Measurements from ENCODE around the gene ENG. TPM values are rescaled to one million over a fixed set of nuclear protein-coding genes. Genes with fewer than 3 reads are reported as not detected.

The ENG gene
- total RNA-seq (2021; fragmentation: NEBNext Ultra II Directional; extraction: Animal tissue kit (Norgen Biotek cat#: 25700)) (4.2 and 4.4 TPM in 2 replicates), polyA plus RNA-seq (2011; rRNA removed) (1.8 and 3.2 TPM in 2 replicates), polyA minus RNA-seq (2011; rRNA and poly(A)+ RNA removed) (1.4 and 2.4 TPM in 2 replicates)
- 1.1 TPM for polyA plus RNA-seq (2011; cell fraction: cytosol; rRNA removed)
- polyA plus RNA-seq (2011; cell fraction: nucleus; rRNA removed): 2.7 TPM
- polyA plus RNA-seq (2012, experiment 1 of 2): 3.7 to 5.2 TPM (median 4.0 TPM) in 4 replicates
- polyA plus RNA-seq (2012, experiment 2 of 2): 2.6 TPM
- 6.7 TPM for polyA plus RNA-seq (2013, experiment 1 of 2)
- polyA plus RNA-seq (2013, experiment 2 of 2): 7.6 TPM
- 2.3 TPM for polyA minus RNA-seq (2011; cell fraction: cytosol; rRNA and poly(A)+ RNA removed)
- polyA minus RNA-seq (2011; cell fraction: nucleus; rRNA and poly(A)+ RNA removed): 2.5 TPM
- long read RNA-seq, experiment 1, partial matches to known transcripts: 3 of 3 reads
- long read RNA-seq, experiment 1, other reads (novel, unspliced or antisense): 0 of 3 reads
- long read RNA-seq, experiment 2, partial matches to known transcripts: 0 of 3 reads
- long read RNA-seq, experiment 2, other reads (novel, unspliced or antisense): 3 of 3 reads

GRCh38 chr9:127854184-127854806 lies at the start of gene ENG:
ENG (minus strand) TSS chr9:127854658; CDS start chr9:127854355, 303 bp downstream.
- ChIA-PET POLR2A (ENCODE audit: partially characterized antibody) (interaction anchor here (0.8 to 3.2 kb wide), 12 partner anchors 9 to 65 kb away, joined by 3 to 16 read pairs (median 4); no protein-coding TSS in a partner anchor), CTCF (ENCODE audit: partially characterized antibody) (interaction anchor here (0.8 to 6.6 kb wide), 20 partner anchors 8 to 109 kb away, joined by 3 to 50 read pairs (median 4); no protein-coding TSS in a partner anchor)
- Histone ChIP-seq H3K23me2 (ENCODE audit: low read depth, low read length) (no peaks in the 10 kb centered on the region; the same call in 1 of the 2 replicates), H4K91ac (replicated peaks; ENCODE audit: insufficient read length, low read length) (peak within 1 kb of the TSS; percentile 15), H3K23ac (ENCODE audit: insufficient read length) (no peak within 1 kb of the TSS), H4K8ac (ENCODE audit: extremely low read depth, insufficient read depth, low read length) (peak within 1 kb of the TSS; percentile 81), H2BK12ac (ENCODE audit: low read depth, low read length) (peak within 1 kb of the TSS; percentile 92; the same call in 1 of the 2 replicates), H3K18ac (ENCODE audit: extremely low read depth, low read length) (peak within 1 kb of the TSS; percentile 32), H2BK5ac (ENCODE audit: low read depth, low read length) (peak within 1 kb of the TSS; percentile 60; the same call in 1 of the 2 replicates), H4K20me1 (replicated peaks in 1 of 2; ENCODE audit: control insufficient read depth in 1 of 2, insufficient read depth in 2 of 2, low read length in 2 of 2) (no peaks in the 10 kb centered on the region), H2BK20ac (ENCODE audit: low read length) (peak within 1 kb of the TSS; percentile 62; the same call in 1 of the 2 replicates), H3K4me1 (replicated peaks in 1 of 4; ENCODE audit: control insufficient read depth in 3 of 4, insufficient read depth in 4 of 4, low read length in 3 of 4) (peaks cover 0 to 10% (median 6%) of the 10 kb centered on the region in 4 experiments; a peak in 5 of 7 replicates), H3K9me3 (ENCODE audit: insufficient read depth in 2 of 2, low read depth in 1 of 2, low read length in 1 of 2) (no peaks in the 10 kb centered on the region), H3K9ac (replicated peaks in 1 of 4; ENCODE audit: extremely low read depth in 1 of 4, low read depth in 3 of 4, low read length in 3 of 4) (no peak within 1 kb of the TSS), H3K27ac (ENCODE audit: low read depth, low read length) (no peak within 1 kb of the TSS), H3K4ac (replicated peaks; ENCODE audit: insufficient read length, low read depth, low read length) (no peak within 1 kb of the TSS), H3K36me3 (ENCODE audit: control insufficient read depth in 2 of 4, insufficient read depth in 4 of 4, low read length in 3 of 4) (no peaks in the 10 kb centered on the region), H3K79me2 (ENCODE audit: control insufficient read depth in 1 of 2, insufficient read depth in 2 of 2, low read length in 2 of 2) (no peaks in the 10 kb centered on the region), H3K79me1 (ENCODE audit: low read depth, low read length) (no peaks in the 10 kb centered on the region), H3K4me3 (ENCODE audit: extremely low read depth in 1 of 4, insufficient read depth in 2 of 4, low read depth in 3 of 4, low read length in 4 of 4) (no peak within 1 kb of the TSS), H3K14ac (ENCODE audit: insufficient read length) (no peak within 1 kb of the TSS), H3K4me2 (ENCODE audit: insufficient read depth in 1 of 2, low read depth in 2 of 2, low read length in 2 of 2) (peak within 1 kb of the TSS in 1 of 2 experiments; percentile 17; a peak in 1 of 4 replicates), H2AK5ac (ENCODE audit: low read depth, low read length) (no peak within 1 kb of the TSS; the same call in 1 of the 2 replicates), H4K5ac (ENCODE audit: insufficient read length, low read depth, low read length) (no peak within 1 kb of the TSS), H3K27me3 (replicated peaks in 1 of 4; ENCODE audit: control insufficient read depth in 3 of 4, extremely low read depth in 1 of 4, insufficient read depth in 3 of 4, low read length in 3 of 4) (no peaks in the 10 kb centered on the region), H2BK15ac (ENCODE audit: low read length) (peak within 1 kb of the TSS; percentile 81; the same call in 1 of the 2 replicates), H2BK120ac (replicated peaks; ENCODE audit: low read depth, low read length) (no peak within 1 kb of the TSS), H2AFZ (ENCODE audit: low read length) (no peak within 1 kb of the TSS), H3K56ac (replicated peaks; ENCODE audit: insufficient read length, low read depth, low read length) (no peak within 1 kb of the TSS)
- FAIRE-seq (no peak), DNase-seq (ENCODE audit: low read depth in 1 of 2, low spot score in 2 of 2) (no peak)
- 70% methylated on average over 14 of the region's 37 CpGs; no CpG with 5 or more reads in 1 of the 2 experiments for WGBS, 2 experiments (ENCODE audit: extremely low coverage in 1 of 2, insufficient coverage in 1 of 2, insufficient read length in 1 of 2, insufficient replicate concordance in 2 of 2, low coverage in 1 of 2, low lambda C conversion rate in 2 of 2, missing lambda C conversion rate in 1 of 2)
- TF ChIP-seq JUND (IDR thresholded peaks at IDR 0.05; ENCODE audit: low read length) (no peak), GABPA (IDR thresholded peaks at IDR 0.05; ENCODE audit: borderline replicate concordance, insufficient read depth, low read length) (no peak), SIX5 (IDR thresholded peaks at IDR 0.05; ENCODE audit: low read depth, low read length) (no peak), TAF7 (optimal IDR thresholded peaks at IDR 0.05; ENCODE audit: borderline replicate concordance, low read depth, low read length) (no peak), HDAC6 (IDR thresholded peaks at IDR 0.05; ENCODE audit: low read depth, low read length) (no peak), ZNF274 (IDR thresholded peaks at IDR 0.05; ENCODE audit: borderline replicate concordance, extremely low read depth, low read length) (no peak), SUZ12 (IDR thresholded peaks at IDR 0.05; ENCODE audit: low read length) (no peak), TBP (IDR thresholded peaks at IDR 0.05; ENCODE audit: low read depth, low read length) (no peak), RXRA (IDR thresholded peaks at IDR 0.05; ENCODE audit: insufficient read depth, low read depth, low read length) (no peak), KDM5A (IDR thresholded peaks at IDR 0.05; ENCODE audit: low read length) (no peak)
